ENCODE measurements around the gene KIF20B.

The KIF20B gene

DNA sequence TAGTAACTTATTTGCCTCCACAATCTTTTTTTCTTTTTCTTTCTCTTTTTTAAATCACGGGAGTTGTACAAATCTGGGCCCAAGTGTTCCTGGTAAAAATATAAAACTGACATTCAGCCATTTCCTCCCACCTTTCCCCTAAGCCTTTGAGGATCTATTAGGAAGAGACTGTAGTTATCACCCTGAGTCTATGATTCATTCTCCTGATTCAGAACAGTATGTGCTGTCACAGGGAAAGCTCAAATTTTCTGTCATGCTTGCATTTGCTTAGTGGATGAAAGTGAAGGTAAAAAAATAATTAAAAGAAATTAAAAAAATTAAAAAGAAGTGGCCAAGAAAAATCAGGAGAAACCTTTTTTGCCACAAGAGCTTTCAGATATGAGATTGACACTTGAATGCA, 71.7 kb downstream of the KIF20B start:
- DNase-seq (ENCODE audit: extremely low read depth, low read depth), result no peak
- TF ChIP-seq, protein P1, sequence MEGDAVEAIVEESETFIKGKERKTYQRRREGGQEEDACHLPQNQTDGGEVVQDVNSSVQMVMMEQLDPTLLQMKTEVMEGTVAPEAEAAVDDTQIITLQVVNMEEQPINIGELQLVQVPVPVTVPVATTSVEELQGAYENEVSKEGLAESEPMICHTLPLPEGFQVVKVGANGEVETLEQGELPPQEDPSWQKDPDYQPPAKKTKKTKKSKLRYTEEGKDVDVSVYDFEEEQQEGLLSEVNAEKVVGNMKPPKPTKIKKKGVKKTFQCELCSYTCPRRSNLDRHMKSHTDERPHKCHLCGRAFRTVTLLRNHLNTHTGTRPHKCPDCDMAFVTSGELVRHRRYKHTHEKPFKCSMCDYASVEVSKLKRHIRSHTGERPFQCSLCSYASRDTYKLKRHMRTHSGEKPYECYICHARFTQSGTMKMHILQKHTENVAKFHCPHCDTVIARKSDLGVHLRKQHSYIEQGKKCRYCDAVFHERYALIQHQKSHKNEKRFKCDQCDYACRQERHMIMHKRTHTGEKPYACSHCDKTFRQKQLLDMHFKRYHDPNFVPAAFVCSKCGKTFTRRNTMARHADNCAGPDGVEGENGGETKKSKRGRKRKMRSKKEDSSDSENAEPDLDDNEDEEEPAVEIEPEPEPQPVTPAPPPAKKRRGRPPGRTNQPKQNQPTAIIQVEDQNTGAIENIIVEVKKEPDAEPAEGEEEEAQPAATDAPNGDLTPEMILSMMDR (IDR thresholded peaks at IDR 0.05; ENCODE audit: low read depth, low read length), result no peak

DNA sequence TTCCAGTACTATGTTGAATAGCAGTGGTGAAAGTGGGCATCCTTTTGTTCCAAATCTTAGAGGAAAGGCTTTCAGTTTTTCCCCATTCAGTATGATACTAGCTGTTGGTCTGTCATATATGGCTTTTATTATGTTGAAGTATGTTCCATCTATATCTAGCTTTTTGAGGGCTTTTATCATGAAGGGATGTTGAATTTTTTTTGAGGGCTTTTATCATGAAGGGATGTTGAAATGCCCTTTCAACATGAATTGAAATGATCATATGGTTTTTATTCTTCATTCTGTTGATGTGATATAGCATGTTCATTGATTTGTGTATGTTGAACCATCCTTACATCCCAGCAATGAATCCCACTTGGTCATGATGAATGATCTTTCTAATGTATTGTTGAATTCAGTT, 75.3 kb downstream of the KIF20B start:
- no peak for DNase-seq (ENCODE audit: extremely low read depth, low read depth)
- TF ChIP-seq, protein P1 (IDR thresholded peaks at IDR 0.05; ENCODE audit: low read depth, low read length), result no peak

DNA sequence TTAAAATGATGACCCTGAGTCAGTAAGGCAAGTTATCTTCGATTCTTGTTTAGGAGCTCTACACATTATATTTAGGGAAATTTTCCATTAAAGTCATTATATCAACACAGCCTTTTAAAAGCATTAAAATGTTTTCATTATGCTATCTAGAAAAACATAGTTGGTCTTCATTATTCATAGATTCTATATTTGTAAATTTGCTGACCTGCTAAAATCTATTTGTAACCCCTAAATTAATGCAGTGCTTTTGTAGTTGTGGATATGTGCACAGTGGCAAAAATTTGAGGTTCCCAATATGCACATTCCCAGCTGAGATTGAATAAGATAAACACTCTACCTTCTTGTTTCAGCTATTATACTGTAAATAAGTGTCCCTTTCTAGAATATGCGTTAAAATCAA, 81.1 kb downstream of the KIF20B start:
- DNase-seq (ENCODE audit: extremely low read depth, low read depth), result no peak
- TF ChIP-seq, protein P1 (IDR thresholded peaks at IDR 0.05; ENCODE audit: low read depth, low read length), result no peak

DNA sequence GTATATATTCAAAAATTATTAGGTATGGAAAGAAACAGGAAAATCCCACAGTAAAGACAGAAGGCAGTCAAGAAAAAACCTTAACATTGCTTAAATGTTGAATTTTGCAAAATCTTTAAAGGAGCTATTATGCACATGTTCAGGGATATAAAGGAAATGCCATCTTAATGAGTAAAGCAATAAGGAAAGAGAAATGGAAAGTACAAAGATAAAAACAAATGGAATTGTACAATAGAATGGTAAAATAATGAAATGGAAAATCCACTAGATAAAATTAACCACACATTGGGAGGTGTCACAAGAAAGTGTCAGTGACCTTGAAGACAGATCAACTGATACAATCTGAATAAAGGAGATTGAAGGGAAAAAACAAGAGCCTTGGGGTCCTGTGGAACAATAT, 82.0 kb downstream of the KIF20B start:
- TF ChIP-seq, protein P1 (IDR thresholded peaks at IDR 0.05; ENCODE audit: low read depth, low read length), result no peak
- no peak for DNase-seq (ENCODE audit: extremely low read depth, low read depth)

DNA sequence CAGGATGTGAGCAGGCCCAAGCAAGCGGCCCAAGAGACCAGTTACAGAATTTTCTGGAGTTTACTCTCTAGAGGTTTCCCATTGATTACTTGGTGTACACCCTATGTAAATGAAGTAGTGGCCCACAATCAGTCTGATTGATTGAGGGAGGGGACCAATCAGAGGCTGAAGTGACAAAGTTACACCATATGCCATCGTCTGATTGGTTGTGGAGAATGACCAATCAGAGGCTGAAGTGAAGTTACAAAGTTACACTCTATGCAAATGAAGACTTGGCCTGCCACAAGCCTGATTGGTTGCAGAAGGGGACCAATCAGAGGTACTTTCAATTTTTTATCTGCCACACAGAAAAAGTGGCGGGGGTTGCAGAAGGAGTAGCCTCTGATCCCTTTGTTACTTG, 83.7 kb downstream of the KIF20B start:
- TF ChIP-seq, protein P1 (IDR thresholded peaks at IDR 0.05; ENCODE audit: low read depth, low read length), result no peak
- DNase-seq (ENCODE audit: extremely low read depth, low read depth), result no peak

DNA sequence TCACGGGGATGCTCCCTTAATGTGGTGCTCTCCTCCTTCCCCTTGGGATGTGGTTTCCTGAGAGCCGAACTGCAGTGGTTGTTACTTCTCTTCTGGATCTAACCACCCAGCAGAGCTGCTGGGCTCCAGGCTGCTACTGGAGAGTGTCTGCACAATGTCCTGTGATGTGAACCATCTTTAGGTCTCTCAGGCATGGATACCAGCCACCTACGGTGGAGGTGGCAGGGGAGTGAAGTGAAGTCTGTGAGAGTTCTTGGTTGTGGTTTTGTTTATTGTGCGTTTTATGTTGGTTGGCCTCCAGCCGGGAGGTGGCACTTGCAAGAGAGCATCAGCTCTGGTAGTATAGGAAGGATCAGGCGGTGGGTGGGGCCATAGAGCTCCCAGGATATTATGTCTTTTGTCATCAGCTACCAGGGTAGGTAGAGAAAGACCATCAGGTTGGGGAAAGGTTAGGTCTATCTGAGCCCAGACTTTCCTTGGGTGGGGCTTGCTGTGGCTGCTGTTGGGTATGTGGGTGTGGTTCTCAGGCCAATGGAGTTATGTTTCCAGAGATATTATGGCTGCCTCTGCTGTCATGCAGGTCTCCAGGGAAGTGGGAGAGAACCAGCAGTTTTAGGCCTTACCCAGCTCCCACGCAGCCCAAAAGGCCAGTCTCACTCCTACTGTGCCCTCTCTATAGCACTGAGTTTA, 87.9 kb downstream of the KIF20B start:
- TF ChIP-seq, protein P1 (IDR thresholded peaks at IDR 0.05; ENCODE audit: low read depth, low read length), result no peak
- DNase-seq (ENCODE audit: extremely low read depth, low read depth), result no peak

DNA sequence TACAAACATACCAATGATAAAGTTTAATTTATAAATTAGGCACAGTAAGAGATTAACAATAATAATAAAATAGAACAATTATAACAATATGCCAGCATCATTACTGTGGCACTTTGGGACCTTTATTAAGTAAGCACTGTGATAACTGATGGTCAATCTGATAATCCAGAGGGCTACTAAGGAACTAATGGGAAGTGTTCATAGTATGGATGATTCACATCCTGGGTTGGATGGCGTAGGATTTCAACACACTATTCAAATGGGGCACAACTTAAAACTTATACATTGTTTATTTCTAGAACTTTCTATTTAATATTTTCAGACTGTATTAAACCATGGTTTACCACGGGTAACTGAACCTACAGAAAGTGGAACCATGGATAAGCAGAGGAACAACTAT, 90.8 kb downstream of the KIF20B start:
- no peak for DNase-seq (ENCODE audit: extremely low read depth, low read depth)
- TF ChIP-seq, protein P1 (IDR thresholded peaks at IDR 0.05; ENCODE audit: low read depth, low read length), result no peak

All from AG09319 (cell line).